HG02870 (cell line): ENCODE data around the gene ADH4.
"Not testable (repeated sequence)": the region's sequence is repeated elsewhere in the genome, so short reads cannot be mapped to it uniquely, and the experiment has no call there.

Experiments
- ATAC-seq: cut with Tn5 transposase; IDR thresholded peaks from one replicate; pipeline ENCODE4 v1.9.1; 2021; ENCODE audit warnings: mild to moderate bottlenecking, moderate library complexity; ENCODE audit not compliant: unreplicated experiment

ADH4 gene

DNA sequence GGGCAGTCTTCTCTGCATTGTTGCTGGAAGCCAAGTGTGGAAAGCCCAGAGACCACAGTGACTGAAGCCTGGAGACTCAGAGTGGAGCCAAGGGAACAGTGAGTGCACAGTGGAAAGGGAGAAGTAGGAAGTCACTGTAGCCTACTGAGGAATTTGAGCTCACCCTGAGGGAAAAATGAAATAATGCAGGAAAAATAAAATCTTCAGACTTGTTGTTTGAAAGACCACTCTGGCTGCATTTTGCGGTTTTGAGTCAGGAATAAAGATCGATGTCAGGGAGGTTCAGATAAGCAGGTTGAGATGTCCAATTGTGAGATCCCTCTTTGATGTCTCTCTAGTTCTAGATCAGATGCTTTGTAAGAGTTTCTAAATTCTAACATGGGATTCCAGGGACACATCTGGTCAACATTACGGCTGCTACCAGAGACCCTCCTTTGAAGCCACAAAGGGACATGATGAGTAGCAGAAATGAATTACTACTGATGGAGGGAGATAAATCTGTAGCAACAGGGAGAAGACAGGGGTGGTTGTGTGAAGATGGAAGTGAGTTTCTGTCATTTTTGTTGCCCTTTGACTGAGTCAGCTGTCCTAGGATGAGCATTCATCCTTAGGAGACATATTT lies 8.4 kb downstream of the ADH4 start:
- no peak for ATAC-seq

DNA sequence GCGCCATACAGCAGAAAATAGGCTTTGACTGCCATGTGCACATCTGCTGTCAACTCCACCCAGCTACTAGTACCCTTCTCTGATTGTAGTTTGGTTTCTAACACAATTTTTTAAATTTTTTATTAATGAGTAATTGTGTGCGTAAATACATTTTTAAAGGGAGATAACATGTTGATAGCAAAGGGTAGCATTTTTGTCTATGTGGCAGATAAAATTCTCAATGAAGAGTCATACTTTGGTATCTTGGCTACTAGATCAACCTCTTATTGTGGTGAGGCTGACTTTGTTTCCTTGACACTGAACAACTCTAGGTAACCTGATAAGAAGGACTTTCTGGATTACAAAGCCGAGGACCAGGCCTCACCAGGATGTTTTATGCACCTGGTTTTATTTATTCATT lies 9.5 kb downstream of the ADH4 start:
- ATAC-seq: no peak

- ATAC-seq: no peak
These were observed 12.7 kb downstream of the ADH4 start for GRCh38 chr4:99131378-99131777.

- no peak for ATAC-seq
These were observed 17.7 kb downstream of the ADH4 start for GRCh38 chr4:99126376-99126775.

GRCh38 chr4:99121008-99121407 lies 23.1 kb downstream of the ADH4 start:
- no peak for ATAC-seq

GRCh38 chr4:99120501-99120900 lies 23.6 kb downstream of the ADH4 start:
- ATAC-seq: no peak

DNA sequence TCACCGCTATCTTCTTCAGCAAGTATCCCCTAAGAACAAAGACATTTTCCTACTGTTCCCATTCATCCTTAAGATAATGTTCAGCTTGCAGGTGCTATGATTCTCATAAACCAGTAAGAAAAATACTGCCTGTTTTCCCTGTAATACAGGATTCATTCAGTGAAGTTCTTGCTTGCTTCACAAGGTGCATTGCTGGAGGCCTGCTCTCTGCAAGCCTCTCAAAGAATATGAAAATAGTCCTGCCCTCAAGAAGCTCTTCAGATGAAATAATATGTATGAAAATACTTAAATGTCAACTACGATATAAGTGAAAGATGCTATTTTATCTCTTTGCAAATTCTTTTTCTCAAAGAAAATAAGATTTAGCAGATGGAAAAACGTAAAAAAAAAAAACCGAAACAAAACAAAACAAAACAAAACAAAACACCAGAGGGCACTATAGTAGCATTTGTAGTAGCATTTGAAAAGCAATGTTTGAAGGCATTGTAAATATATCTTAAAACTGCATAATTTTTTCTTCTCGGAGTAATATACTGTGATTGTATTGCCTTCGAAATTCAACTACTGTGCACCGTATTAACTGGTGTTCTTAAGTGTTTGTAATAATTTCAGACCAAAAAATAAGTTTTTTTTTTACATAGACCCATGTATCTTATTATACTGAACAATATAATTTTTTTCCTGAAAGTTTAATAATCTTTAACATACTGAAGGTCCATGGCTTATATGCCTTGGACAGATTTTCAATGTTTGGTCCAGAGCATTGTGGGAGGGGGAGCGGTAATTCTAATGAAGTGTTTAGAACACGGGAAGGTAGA lies 26.0 kb downstream of the ADH4 start:
- no peak for ATAC-seq

DNA sequence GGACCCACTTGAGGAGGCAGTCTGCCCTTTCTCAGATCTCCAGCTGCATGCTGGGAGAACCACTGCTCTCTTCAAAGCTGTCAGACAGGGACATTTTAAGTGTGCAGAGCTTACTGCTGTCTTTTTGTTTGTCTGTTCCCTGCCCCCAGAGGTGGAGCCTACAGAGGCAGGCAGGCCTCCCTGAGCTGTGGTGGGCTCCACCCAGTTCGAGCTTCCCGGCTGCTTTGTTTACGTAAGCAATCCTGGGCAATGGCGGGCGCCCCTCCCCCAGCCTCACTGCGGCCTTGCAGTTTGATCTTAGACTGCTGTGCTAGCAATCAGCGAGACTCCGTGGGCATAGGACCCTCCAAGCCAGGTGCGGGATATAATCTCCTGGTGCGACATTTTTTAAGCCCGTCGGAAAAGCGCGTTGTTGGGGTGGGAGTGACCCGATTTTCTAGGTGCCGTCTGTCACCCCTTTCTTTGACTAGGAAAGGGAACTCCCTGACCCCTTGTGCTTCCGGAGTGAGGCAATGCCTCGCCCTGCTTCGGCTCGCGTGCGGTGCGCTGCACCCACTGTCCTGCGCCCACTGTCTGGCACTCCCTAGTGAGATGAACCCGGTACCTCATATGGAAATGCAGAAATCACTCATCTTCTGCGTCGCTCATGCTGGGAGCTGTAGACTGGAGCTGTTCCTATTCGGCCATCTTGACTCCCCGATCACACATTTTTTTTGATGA lies 26.8 kb downstream of the ADH4 start:
- ATAC-seq: not testable (repeated sequence)

- not testable (repeated sequence) for ATAC-seq
These were observed 34.8 kb downstream of the ADH4 start for GRCh38 chr4:99109286-99109685.

- no peak for ATAC-seq
These were observed 39.9 kb downstream of the ADH4 start for GRCh38 chr4:99104153-99104552.

DNA sequence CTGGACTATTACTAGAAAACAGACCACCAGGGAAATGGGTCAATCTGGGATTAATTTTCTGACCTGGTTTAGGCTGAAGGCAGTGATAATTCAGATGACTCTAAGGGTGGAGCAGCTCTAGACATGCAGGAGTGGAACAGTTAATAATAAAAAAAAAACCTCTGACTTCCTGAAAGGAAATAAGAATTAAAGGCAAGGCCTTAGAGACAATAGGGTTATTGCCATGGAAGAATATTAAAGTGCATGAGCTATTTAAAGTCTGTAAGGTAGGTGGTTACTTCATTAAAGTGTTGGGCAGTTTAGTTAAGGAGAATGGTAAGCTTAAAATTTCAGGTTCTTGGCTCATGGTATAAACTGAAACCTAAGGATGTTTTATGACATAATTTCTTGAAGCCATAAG lies 40.9 kb downstream of the ADH4 start:
- ATAC-seq: no peak

- no peak for ATAC-seq
These were observed 41.5 kb downstream of the ADH4 start for GRCh38 chr4:99102634-99103033.

- ATAC-seq: no peak
These were observed 43.2 kb downstream of the ADH4 start for GRCh38 chr4:99100876-99101275.

DNA sequence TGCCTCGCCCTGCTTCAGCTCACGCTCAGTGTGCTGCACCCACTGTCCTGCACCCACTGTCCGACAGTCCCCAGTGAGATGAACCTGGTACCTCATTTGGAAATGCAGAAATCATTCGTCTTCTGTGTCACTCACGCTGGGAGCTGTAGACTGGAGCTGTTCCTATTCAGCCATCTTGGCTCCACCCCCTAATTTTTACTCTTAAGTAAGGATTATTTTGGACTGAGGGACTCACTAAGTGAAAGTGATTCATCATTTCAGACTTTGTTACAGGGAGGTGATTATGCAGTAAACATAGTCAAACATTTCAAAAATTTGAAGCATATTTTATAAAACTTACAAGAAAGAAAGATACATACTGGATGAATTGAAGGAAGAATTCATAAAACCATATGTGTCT lies 44.3 kb downstream of the ADH4 start:
- ATAC-seq: not testable (repeated sequence)

GRCh38 chr4:99099311-99099710 lies 44.8 kb downstream of the ADH4 start:
- ATAC-seq: no peak

GRCh38 chr4:99091841-99092240 lies 52.3 kb downstream of the ADH4 start:
- not testable (repeated sequence) for ATAC-seq

- no peak for ATAC-seq
These were observed 52.9 kb downstream of the ADH4 start for GRCh38 chr4:99091216-99091575.

DNA sequence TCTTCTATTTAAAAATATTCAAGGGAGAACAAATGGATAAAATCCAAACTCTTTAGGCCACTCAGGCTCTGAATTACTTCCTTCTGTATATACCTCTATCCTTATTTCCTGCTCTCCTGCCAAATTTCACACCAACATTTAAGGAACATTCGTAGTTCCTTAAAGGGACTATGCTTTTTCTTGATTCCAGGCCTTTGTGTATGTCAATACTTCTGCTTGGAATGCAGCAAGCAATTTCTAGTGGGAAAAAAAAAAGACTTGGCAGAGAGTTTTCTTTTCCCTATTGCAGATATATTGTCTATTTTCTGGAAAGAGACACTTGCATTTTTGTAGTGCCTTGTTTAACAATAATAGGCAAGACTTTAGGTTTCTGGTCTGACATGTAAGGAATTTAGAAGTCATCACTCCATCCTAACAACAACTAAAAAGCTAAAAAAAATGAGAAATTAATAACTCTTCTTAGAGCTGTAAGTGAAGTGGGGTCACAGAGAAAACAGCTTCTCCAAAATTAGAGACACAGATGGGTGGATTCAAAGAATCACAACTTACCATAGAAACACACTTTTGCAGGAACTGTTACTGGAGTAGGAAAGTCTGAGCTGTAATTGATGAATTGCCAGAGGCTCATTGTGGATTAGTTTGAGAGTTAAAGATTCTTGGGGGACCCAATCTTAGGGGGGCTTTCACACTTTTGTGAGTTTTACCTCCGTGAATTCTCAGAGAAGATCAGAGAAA lies 53.4 kb downstream of the ADH4 start:
- ATAC-seq: no peak

GRCh38 chr4:99088481-99089365 lies 55.4 kb downstream of the ADH4 start, which contains the start of gene ADH5:
Gene ADH5 (minus strand): TSS chr4:99088788. CDS start chr4:99088700, 88 bp downstream.
- ATAC-seq: peak; percentile 93

DNA sequence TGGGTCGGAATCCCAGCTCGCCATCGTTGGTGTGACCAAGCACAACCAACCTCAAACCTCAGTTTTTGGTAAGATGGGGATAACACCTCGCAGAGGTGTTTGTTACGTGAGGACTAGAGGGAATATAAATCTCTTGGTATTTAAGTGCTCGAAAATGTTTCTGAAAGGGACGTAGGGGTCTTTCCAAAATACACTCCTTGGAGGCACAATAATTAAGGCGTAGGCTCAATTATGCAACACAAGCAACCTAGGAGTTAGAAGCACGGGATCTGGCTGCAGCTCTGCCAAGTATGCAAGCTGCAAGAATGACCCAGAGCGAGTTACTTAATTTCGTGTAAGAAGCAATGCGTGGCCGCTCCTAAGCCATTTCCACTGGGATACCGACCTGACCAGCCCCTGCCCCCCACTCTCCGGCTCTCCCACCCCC lies 56.1 kb downstream of the ADH4 start:
- ATAC-seq: peak; percentile 22
